GM19463 (cell line): ENCODE measurements around the gene NFX1.
"Not testable (repeated sequence)": the region's sequence is repeated elsewhere in the genome, so short reads cannot be mapped to it uniquely, and the experiment has no call there.

Source experiments
- ATAC-seq: cut with Tn5 transposase; IDR thresholded peaks from one replicate; pipeline ENCODE4 v1.9.1; 2021; ENCODE audit warnings: mild to moderate bottlenecking, moderate library complexity; ENCODE audit not compliant: unreplicated experiment

Gene NFX1

GRCh38 chr9:33307067-33307466 lies 16.8 kb downstream of the NFX1 start:
- ATAC-seq: no peak

GRCh38 chr9:33309903-33310302 lies 19.6 kb downstream of the NFX1 start:
- no peak for ATAC-seq

- no peak for ATAC-seq
Observed at GRCh38 chr9:33310748-33311147, 20.4 kb downstream of the NFX1 start.

- ATAC-seq: no peak
Observed at GRCh38 chr9:33311953-33312352, 21.6 kb downstream of the NFX1 start.

- ATAC-seq: no peak
Observed at GRCh38 chr9:33315371-33315770, 25.1 kb downstream of the NFX1 start.

GRCh38 chr9:33317136-33317535 lies 26.8 kb downstream of the NFX1 start:
- ATAC-seq: not testable (repeated sequence)

- ATAC-seq: no peak
Observed at GRCh38 chr9:33318225-33318624, 27.9 kb downstream of the NFX1 start.

GRCh38 chr9:33318781-33319180 lies 28.5 kb downstream of the NFX1 start:
- no peak for ATAC-seq

- no peak for ATAC-seq
Observed at GRCh38 chr9:33320230-33320567, 29.9 kb downstream of the NFX1 start.

- no peak for ATAC-seq
Observed at GRCh38 chr9:33320568-33321261, 30.4 kb downstream of the NFX1 start.

GRCh38 chr9:33329117-33329563 lies 38.8 kb downstream of the NFX1 start:
- no peak for ATAC-seq

GRCh38 chr9:33329979-33330378 lies 39.7 kb downstream of the NFX1 start:
- no peak for ATAC-seq

- no peak for ATAC-seq
Observed at GRCh38 chr9:33331377-33331891, 41.1 kb downstream of the NFX1 start.

GRCh38 chr9:33332011-33332410 lies 41.7 kb downstream of the NFX1 start:
- ATAC-seq: no peak

- ATAC-seq: not testable (repeated sequence)
Observed at GRCh38 chr9:33332956-33333355, 42.6 kb downstream of the NFX1 start.

- ATAC-seq: no peak
Observed at GRCh38 chr9:33340186-33340585, 49.9 kb downstream of the NFX1 start.

- no peak for ATAC-seq
Observed at GRCh38 chr9:33341182-33341581, 50.9 kb downstream of the NFX1 start.

GRCh38 chr9:33344145-33344544 lies 53.8 kb downstream of the NFX1 start:
- ATAC-seq: no peak

GRCh38 chr9:33346564-33346963 lies 56.2 kb downstream of the NFX1 start:
- no peak for ATAC-seq

GRCh38 chr9:33348998-33349397 lies 58.7 kb downstream of the NFX1 start:
- ATAC-seq: no peak

- ATAC-seq: no peak
Observed at GRCh38 chr9:33349743-33350142, 59.4 kb downstream of the NFX1 start.

- no peak for ATAC-seq
Observed at GRCh38 chr9:33350310-33350709, 60.0 kb downstream of the NFX1 start.

GRCh38 chr9:33351547-33351946 lies 61.2 kb downstream of the NFX1 start:
- ATAC-seq: no peak
